H1 (cell line): ENCODE measurements around the gene DOK7. TPM values are rescaled to one million over a fixed set of nuclear protein-coding genes. Genes with fewer than 3 reads are reported as not detected.

ENCODE experiments used
- CTCF ChIA-PET: fragments of 300-600 bp; sonication (Branson Sonifier 250); formaldehyde crosslinking; loops from one replicate; lab custom pipeline; 2021; ENCODE audit not compliant: partially characterized antibody; lab: Charles Lee
- POLR2A ChIA-PET: fragments of 300-600 bp; sonication (Branson Sonifier 250); formaldehyde crosslinking; loops from one replicate; lab custom pipeline; 2021; ENCODE audit warnings: inconsistent platforms; ENCODE audit not compliant: partially characterized antibody; lab: Charles Lee
- DNase-seq, 2 experiments: peaks; one replicate each; pipeline versions ENCODE4 v3.0.0 to v3.0.0-alpha.2; 2010 to 2022; ENCODE audit warnings: low spot score in 2 of 2, low read depth in 1 of 2, mixed read lengths in 1 of 2
- FAIRE-seq: peaks from 2 replicates; lab custom pipeline; 2011; peaks lifted over from hg19 to GRCh38; lab: Jason Lieb, UNC
- H2AFZ ChIP-seq: 2 replicates; pipeline ENCODE4 v1.8.1; 2012; ENCODE audit warnings: low read length, inconsistent platforms
- H2AK5ac ChIP-seq: 2 replicates; pipeline ENCODE4 v1.6.1; 2013; ENCODE audit warnings: low read depth, low read length
- H2BK120ac ChIP-seq: replicated peaks from 2 replicates; pipeline ENCODE3; 2013; ENCODE audit warnings: low read depth, low read length, inconsistent platforms
- H2BK12ac ChIP-seq: 2 replicates; pipeline ENCODE4 v1.6.1; 2013; ENCODE audit warnings: low read depth, low read length
- H2BK15ac ChIP-seq: 2 replicates; pipeline ENCODE4 v1.6.1; 2013; ENCODE audit warnings: low read length
- H2BK20ac ChIP-seq: 2 replicates; pipeline ENCODE4 v1.6.1; 2013; ENCODE audit warnings: low read length
- H2BK5ac ChIP-seq: 2 replicates; pipeline ENCODE4 v1.6.1; 2013; ENCODE audit warnings: low read depth, low read length
- H3K14ac ChIP-seq: 2 replicates; pipeline ENCODE4 v1.6.1; 2013; ENCODE audit warnings: inconsistent platforms; ENCODE audit not compliant: insufficient read length
- H3K18ac ChIP-seq: 2 replicates; pipeline ENCODE4 v1.6.1; 2013; ENCODE audit warnings: low read length; ENCODE audit errors: extremely low read depth
- H3K23ac ChIP-seq: 2 replicates; pipeline ENCODE4 v1.6.1; 2013; ENCODE audit warnings: inconsistent platforms; ENCODE audit not compliant: insufficient read length
- H3K23me2 ChIP-seq: 2 replicates; pipeline ENCODE4 v1.6.1; 2013; ENCODE audit warnings: low read depth, low read length
- H3K27ac ChIP-seq: 2 replicates; pipeline ENCODE4 v1.6.1; 2011; ENCODE audit warnings: low read depth, low read length, inconsistent platforms
- H3K27me3 ChIP-seq, 4 experiments: replicated peaks in 1 of 4; 1 replicate in 1 of 4; 2 replicates in 3 of 4; pipeline versions ENCODE4 v1.6.1 to v1.8.1; 2011 to 2013; ENCODE audit warnings: low read length in 3 of 4, mild to moderate bottlenecking in 3 of 4, inconsistent platforms in 2 of 4, mixed read lengths in 2 of 4, moderate library complexity in 1 of 4; ENCODE audit not compliant: control insufficient read depth in 3 of 4, insufficient read depth in 3 of 4; ENCODE audit errors: extremely low read depth in 1 of 4
- H3K36me3 ChIP-seq, 4 experiments: 2 replicates each; pipeline versions ENCODE4 v1.6.1 to v1.8.1; 2011 to 2013; ENCODE audit warnings: mild to moderate bottlenecking in 4 of 4, low read length in 3 of 4, moderate library complexity in 2 of 4, control low read depth in 1 of 4, inconsistent platforms in 1 of 4; ENCODE audit not compliant: insufficient read depth in 4 of 4, control insufficient read depth in 2 of 4
- H3K4ac ChIP-seq: replicated peaks from 2 replicates; pipeline ENCODE3; 2013; ENCODE audit warnings: low read length, low read depth, mixed read lengths, inconsistent platforms; ENCODE audit not compliant: insufficient read length
- H3K4me1 ChIP-seq, 4 experiments: replicated peaks in 1 of 4; 1 replicate in 1 of 4; 2 replicates in 3 of 4; pipeline versions ENCODE4 v1.6.1 to v1.8.1; 2011 to 2013; ENCODE audit warnings: low read length in 3 of 4, inconsistent platforms in 2 of 4, mixed read lengths in 1 of 4; ENCODE audit not compliant: insufficient read depth in 4 of 4, control insufficient read depth in 3 of 4
- H3K4me2 ChIP-seq, 2 experiments: 2 replicates each; pipeline versions ENCODE4 v1.6.1 to v1.8.1; 2011 to 2013; ENCODE audit warnings: low read depth in 2 of 2, low read length in 2 of 2, control low read depth in 1 of 2, inconsistent platforms in 1 of 2, mild to moderate bottlenecking in 1 of 2; ENCODE audit not compliant: insufficient read depth in 1 of 2
- H3K4me3 ChIP-seq, 4 experiments: fragments of 200-600, 300-600 bp in 1 of 4; sonication (generic), shearing (Covaris generic), sonication (Bioruptor Twin) in 1 of 4; 2 replicates each; pipeline versions ENCODE4 v1.5.1 to v1.8.1; 2011 to 2016; ENCODE audit warnings: low read length in 4 of 4, low read depth in 3 of 4, control low read depth in 2 of 4, inconsistent platforms in 2 of 4, mild to moderate bottlenecking in 2 of 4, mixed read lengths in 1 of 4, moderate library complexity in 1 of 4; ENCODE audit not compliant: insufficient read depth in 2 of 4; ENCODE audit errors: extremely low read depth in 1 of 4
- H3K56ac ChIP-seq: replicated peaks from 2 replicates; pipeline ENCODE3; 2013; ENCODE audit warnings: low read depth, mild to moderate bottlenecking, mixed read lengths, low read length, inconsistent platforms; ENCODE audit not compliant: insufficient read length
- H3K79me1 ChIP-seq: 2 replicates; pipeline ENCODE4 v1.6.1; 2013; ENCODE audit warnings: low read depth, low read length, control low read depth
- H3K79me2 ChIP-seq, 2 experiments: 2 replicates each; pipeline versions ENCODE4 v1.6.1 to v1.8.1; 2012 to 2013; ENCODE audit warnings: low read length in 2 of 2, mild to moderate bottlenecking in 2 of 2, inconsistent platforms in 1 of 2; ENCODE audit not compliant: insufficient read depth in 2 of 2, control insufficient read depth in 1 of 2
- H3K9ac ChIP-seq, 4 experiments: replicated peaks in 1 of 4; 1 replicate in 1 of 4; 2 replicates in 3 of 4; pipeline versions ENCODE4 v1.6.1 to v1.8.1; 2011 to 2013; ENCODE audit warnings: low read depth in 3 of 4, low read length in 3 of 4, control low read depth in 2 of 4, mild to moderate bottlenecking in 2 of 4, moderate library complexity in 2 of 4, inconsistent platforms in 1 of 4; ENCODE audit errors: extremely low read depth in 1 of 4
- H3K9me3 ChIP-seq, 2 experiments: 2 replicates each; pipeline versions ENCODE4 v1.6.1 to v1.8.1; 2012 to 2013; ENCODE audit warnings: mild to moderate bottlenecking in 2 of 2, moderate library complexity in 2 of 2, control low read depth in 1 of 2, inconsistent platforms in 1 of 2, low read depth in 1 of 2, low read length in 1 of 2, mixed read lengths in 1 of 2; ENCODE audit not compliant: insufficient read depth in 2 of 2
- H4K20me1 ChIP-seq, 2 experiments: replicated peaks in 1 of 2; 2 replicates each; pipeline versions ENCODE3 to v1.8.1; 2011 to 2013; ENCODE audit warnings: inconsistent platforms in 2 of 2, low read length in 2 of 2, mild to moderate bottlenecking in 1 of 2; ENCODE audit not compliant: insufficient read depth in 2 of 2, control insufficient read depth in 1 of 2
- H4K5ac ChIP-seq: 2 replicates; pipeline ENCODE4 v1.6.1; 2013; ENCODE audit warnings: low read length, low read depth, mixed read lengths, inconsistent platforms; ENCODE audit not compliant: insufficient read length
- H4K8ac ChIP-seq: 2 replicates; pipeline ENCODE4 v1.8.0; 2013; ENCODE audit warnings: mild to moderate bottlenecking, moderate library complexity, low read length, inconsistent platforms; ENCODE audit not compliant: insufficient read depth; ENCODE audit errors: extremely low read depth
- H4K91ac ChIP-seq: replicated peaks from 2 replicates; pipeline ENCODE3; 2013; ENCODE audit warnings: low read length, mixed read lengths, inconsistent platforms; ENCODE audit not compliant: insufficient read length
- TEAD4 ChIP-seq: IDR thresholded peaks from 2 replicates; pipeline ENCODE4 v1.6.1; 2012; ENCODE audit warnings: low read depth, low read length, inconsistent platforms, mixed read lengths
- WGBS, 2 experiments: shearing (Covaris generic) in 1 of 2; methylation state at CpG; one replicate each; pipeline versions ENCODE4 v1.1.6 to v1.1.7; 2013 to 2015; ENCODE audit warnings: low lambda C conversion rate in 2 of 2, mixed read lengths in 2 of 2, inconsistent platforms in 1 of 2, low coverage in 1 of 2, missing lambda C conversion rate in 1 of 2; ENCODE audit not compliant: insufficient replicate concordance in 2 of 2, insufficient coverage in 1 of 2, insufficient read length in 1 of 2; ENCODE audit errors: extremely low coverage in 1 of 2, missing lambda C conversion rate in 1 of 2; 5-methylcytosine and 5-hydroxymethylcytosine counted together
- polyA plus RNA-seq, 7 experiments: library from polyadenylated mRNA; depleted of rRNA in 3 of 7; stranded (reverse) in 5 of 7; unstranded in 2 of 7; fragments of >200 nt in 5 of 7; fragments of 200-250 nt in 2 of 7; gene quantifications; 1 replicate in 5 of 7; 2 replicates in 1 of 7; 4 replicates in 1 of 7; pipeline versions ENCODE4 v1.2.1 to v1.2.3, GENCODE V29; 2011 to 2013; ENCODE audit warnings: missing spikeins in 2 of 7, mixed read lengths in 2 of 7
- total RNA-seq: library from RNA; stranded (reverse); fragmentation: NEBNext Ultra II Directional; extraction: Animal tissue kit (Norgen Biotek cat#: 25700); gene quantifications from 2 replicates; pipeline ENCODE4 v1.2.1, GENCODE V29; 2021

The DOK7 gene
- total and polyA plus RNA-seq, 2 of the 8 experiments (the other 6 are each of a cell fraction or from before 2014, with no cell fraction given): 0.32 TPM; not detected in 1

DNA sequence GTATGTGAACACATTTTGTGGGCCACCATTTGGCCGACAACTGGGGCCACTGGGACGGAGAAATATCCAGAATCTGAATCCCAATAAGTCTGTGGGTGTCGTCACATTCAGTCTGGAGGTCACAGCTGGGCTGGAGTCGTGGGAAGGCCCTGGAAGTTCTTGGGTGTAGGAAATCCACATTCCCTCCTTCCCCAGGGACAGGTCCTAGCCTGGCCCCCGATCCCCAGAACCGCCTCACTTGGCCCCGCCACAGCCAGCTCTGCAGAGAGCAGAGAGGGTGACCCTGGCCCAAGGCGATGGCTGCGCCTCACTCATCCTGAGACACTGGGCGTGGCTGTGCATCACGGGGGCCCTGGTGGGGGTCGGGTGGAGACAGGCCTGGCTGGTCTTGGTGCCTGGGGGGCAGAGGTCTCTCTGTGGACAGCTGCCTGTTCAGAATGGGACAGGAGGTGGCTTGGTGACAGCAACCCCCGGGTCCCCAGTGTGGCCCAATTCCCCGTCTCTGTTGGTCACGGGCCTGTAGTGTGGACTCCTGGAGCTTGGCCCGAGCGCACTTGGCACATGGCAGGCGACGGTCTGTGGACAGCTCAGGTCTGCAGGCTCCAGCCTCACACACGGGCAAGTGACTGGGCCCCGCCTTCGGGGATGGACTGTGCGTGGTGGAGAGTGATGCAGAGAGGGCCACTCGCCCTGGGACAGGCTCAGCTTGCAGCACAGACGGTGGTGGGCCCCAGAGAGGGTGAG lies 16.4 kb downstream of the DOK7 start:
- no peak overlapping the region; the same call in 1 of the 2 replicates for H4K8ac ChIP-seq
- H2BK120ac ChIP-seq: no peak overlapping the region
- H2BK20ac ChIP-seq: no peak overlapping the region
- no peaks in the 10 kb centered on the region for H3K79me2 ChIP-seq
- H2AK5ac ChIP-seq: no peak overlapping the region
- no peaks in the 10 kb centered on the region for H3K9me3 ChIP-seq
- H4K91ac ChIP-seq: no peak overlapping the region
- no peaks in the 10 kb centered on the region for H4K20me1 ChIP-seq
- no peaks in the 10 kb centered on the region for H3K36me3 ChIP-seq
- no peak overlapping the region for H3K4me3 ChIP-seq
- DNase-seq: no peak
- H4K5ac ChIP-seq: no peak overlapping the region
- H3K23me2 ChIP-seq: peaks cover 3% of the 10 kb centered on the region; the same call in 1 of the 2 replicates
- FAIRE-seq: no peak
- H3K9ac ChIP-seq: no peak overlapping the region
- CTCF ChIA-PET: interaction anchor here (0.9 to 6.8 kb wide), 40 partner anchors 9 to 385 kb away, joined by 3 to 48 read pairs (median 8); partner anchors contain the start of gene HGFAC
- H3K27ac ChIP-seq: no peak overlapping the region
- H3K56ac ChIP-seq: no peak overlapping the region
- H3K4ac ChIP-seq: no peak overlapping the region
- POLR2A ChIA-PET: interaction anchor here (1.0 kb wide), 1 partner anchor 14 kb away, joined by 5 read pairs; no protein-coding TSS in a partner anchor
- H2BK15ac ChIP-seq: peak overlapping the region; percentile 90; the same call in 1 of the 2 replicates
- no peak overlapping the region for H3K4me2 ChIP-seq
- H2BK12ac ChIP-seq: peak overlapping the region; percentile 60; the same call in 1 of the 2 replicates
- WGBS, 2 experiments: 89% methylated on average over 25 of the region's 25 CpGs; no CpG with 5 or more reads in 1 of the 2 experiments
- no peak overlapping the region for H2AFZ ChIP-seq
- peaks cover 0 to 21% (median 14%) of the 10 kb centered on the region in 4 experiments; a peak in 6 of 7 replicates for H3K4me1 ChIP-seq
- H3K23ac ChIP-seq: no peak overlapping the region
- no peak for TF ChIP-seq TEAD4
- H2BK5ac ChIP-seq: no peak overlapping the region
- no peak overlapping the region for H3K14ac ChIP-seq
- peak overlapping the region; percentile 60; the same call in 1 of the 2 replicates for H3K18ac ChIP-seq
- H3K27me3 ChIP-seq: peaks cover 6 to 66% (median 49%) of the 10 kb centered on the region in 4 experiments
- no peaks in the 10 kb centered on the region for H3K79me1 ChIP-seq
